Measurements from ENCODE around the gene TANC1. TPM values are rescaled to one million over a fixed set of nuclear protein-coding genes. Genes with fewer than 3 reads are reported as not detected.
A peak's percentile ranks its signal among the peaks of the same experiment; 100 is the strongest.

TANC1 gene
- total RNA-seq, 1 donor from 2014 or later = 84.1 TPM

GRCh38 chr2:159218389-159218788 is 249.9 kb downstream of the TANC1 start:
- TF ChIP-seq CTCF (IDR thresholded peaks at IDR 0.05; ENCODE audit: unreplicated experiment) = no peak
- no peaks in the 10 kb centered on the region for H3K9me3 Mint-ChIP-seq (ENCODE audit: unreplicated experiment)
- H3K36me3 Mint-ChIP-seq (ENCODE audit: low read depth, unreplicated experiment) = peaks cover 60% of the 10 kb centered on the region
- H3K4me3 Mint-ChIP-seq (ENCODE audit: unreplicated experiment) = no peak overlapping the region
- peaks cover 16% of the 10 kb centered on the region for H3K27me3 Mint-ChIP-seq (ENCODE audit: unreplicated experiment)
- peak overlapping the region; percentile 2 for H3K27ac Mint-ChIP-seq (ENCODE audit: unreplicated experiment)
- peaks cover 5% of the 10 kb centered on the region for H3K4me1 Mint-ChIP-seq (ENCODE audit: unreplicated experiment)
- no peak for DNase-seq (ENCODE audit: low spot score)

DNA sequence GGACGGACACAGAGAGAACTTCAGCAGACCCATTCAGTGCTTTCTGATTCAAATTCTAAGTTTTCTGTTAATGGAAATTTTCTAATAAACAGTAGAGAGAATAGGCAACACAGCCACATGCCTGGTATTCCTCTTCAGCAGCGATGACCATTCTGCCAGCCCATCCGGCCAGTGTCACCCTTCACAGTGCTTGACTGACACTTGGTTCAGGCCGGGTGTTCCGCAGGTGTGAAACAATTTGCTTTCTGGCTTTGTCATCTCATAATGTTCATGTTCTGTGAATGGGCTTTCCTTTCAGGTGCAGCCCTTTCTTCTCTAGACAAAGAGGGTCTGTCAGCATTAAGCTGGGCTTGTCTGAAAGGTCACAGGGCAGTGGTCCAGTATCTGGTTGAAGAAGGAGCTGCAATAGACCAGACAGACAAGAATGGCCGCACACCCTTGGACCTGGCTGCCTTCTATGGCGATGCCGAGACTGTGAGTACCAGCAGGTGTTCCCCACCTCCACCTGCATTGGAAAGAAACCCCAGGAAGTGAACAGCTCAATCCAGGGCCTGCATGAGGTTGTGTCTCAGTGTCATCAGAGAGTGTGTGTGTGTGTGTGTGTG is 251.1 kb downstream of the TANC1 start:
- peaks cover 14% of the 10 kb centered on the region for H3K27me3 Mint-ChIP-seq (ENCODE audit: unreplicated experiment)

DNA sequence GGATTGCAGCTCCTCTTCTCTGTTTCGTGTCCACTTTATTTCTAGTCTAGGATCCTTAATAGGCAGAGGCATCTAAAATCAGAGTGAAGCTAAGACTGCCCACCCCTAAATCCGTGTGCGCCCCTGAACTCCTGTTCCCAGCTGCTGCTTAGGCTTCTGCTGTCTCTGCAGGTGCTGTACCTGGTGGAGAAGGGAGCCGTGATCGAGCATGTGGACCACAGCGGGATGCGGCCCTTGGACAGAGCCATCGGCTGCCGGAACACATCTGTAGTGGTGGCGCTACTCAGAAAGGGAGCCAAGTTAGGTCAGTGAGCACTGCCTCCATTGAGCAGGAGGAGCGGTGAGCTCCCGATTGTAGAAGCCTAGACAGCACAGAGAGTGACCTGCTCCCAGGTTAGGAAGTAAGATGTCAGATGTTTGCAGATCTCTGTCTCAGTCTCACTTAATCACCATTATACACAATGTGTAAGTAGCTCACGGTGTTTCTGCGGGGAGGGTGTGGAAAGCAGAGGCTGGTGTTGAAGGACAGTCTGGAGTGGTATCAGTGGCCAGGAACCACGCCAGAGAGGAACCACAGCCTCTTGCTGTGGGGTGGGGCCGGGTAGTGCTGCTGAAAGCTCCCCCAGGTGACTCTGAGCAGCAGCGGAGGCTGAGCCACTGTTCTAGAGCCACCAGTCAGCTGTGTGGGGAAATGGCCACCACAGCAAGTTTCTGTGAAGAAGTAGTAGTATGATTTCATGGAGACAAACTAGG is 255.8 kb downstream of the TANC1 start:
- no peak for DNase-seq (ENCODE audit: low spot score)
- H3K36me3 Mint-ChIP-seq (ENCODE audit: low read depth, unreplicated experiment) = peaks cover 55% of the 10 kb centered on the region
- no peak for TF ChIP-seq CTCF (IDR thresholded peaks at IDR 0.05; ENCODE audit: unreplicated experiment)
- peak overlapping the region; percentile 42 for H3K27ac Mint-ChIP-seq (ENCODE audit: unreplicated experiment)
- H3K9me3 Mint-ChIP-seq (ENCODE audit: unreplicated experiment) = no peaks in the 10 kb centered on the region
- peaks cover 10% of the 10 kb centered on the region for H3K27me3 Mint-ChIP-seq (ENCODE audit: unreplicated experiment)
- H3K4me3 Mint-ChIP-seq (ENCODE audit: unreplicated experiment) = peak overlapping the region; percentile 3
- peaks cover 20% of the 10 kb centered on the region for H3K4me1 Mint-ChIP-seq (ENCODE audit: unreplicated experiment)

More for the DNA sequence above, 251.1 kb downstream of the TANC1 start:
- TF ChIP-seq CTCF (IDR thresholded peaks at IDR 0.05; ENCODE audit: unreplicated experiment) = no peak
- H3K36me3 Mint-ChIP-seq (ENCODE audit: low read depth, unreplicated experiment) = peaks cover 64% of the 10 kb centered on the region
- no peak for DNase-seq (ENCODE audit: low spot score)
- H3K9me3 Mint-ChIP-seq (ENCODE audit: unreplicated experiment) = no peaks in the 10 kb centered on the region
- peak overlapping the region; percentile 25 for H3K4me3 Mint-ChIP-seq (ENCODE audit: unreplicated experiment)
- H3K4me1 Mint-ChIP-seq (ENCODE audit: unreplicated experiment) = peaks cover 9% of the 10 kb centered on the region
- H3K27ac Mint-ChIP-seq (ENCODE audit: unreplicated experiment) = no peak overlapping the region

DNA sequence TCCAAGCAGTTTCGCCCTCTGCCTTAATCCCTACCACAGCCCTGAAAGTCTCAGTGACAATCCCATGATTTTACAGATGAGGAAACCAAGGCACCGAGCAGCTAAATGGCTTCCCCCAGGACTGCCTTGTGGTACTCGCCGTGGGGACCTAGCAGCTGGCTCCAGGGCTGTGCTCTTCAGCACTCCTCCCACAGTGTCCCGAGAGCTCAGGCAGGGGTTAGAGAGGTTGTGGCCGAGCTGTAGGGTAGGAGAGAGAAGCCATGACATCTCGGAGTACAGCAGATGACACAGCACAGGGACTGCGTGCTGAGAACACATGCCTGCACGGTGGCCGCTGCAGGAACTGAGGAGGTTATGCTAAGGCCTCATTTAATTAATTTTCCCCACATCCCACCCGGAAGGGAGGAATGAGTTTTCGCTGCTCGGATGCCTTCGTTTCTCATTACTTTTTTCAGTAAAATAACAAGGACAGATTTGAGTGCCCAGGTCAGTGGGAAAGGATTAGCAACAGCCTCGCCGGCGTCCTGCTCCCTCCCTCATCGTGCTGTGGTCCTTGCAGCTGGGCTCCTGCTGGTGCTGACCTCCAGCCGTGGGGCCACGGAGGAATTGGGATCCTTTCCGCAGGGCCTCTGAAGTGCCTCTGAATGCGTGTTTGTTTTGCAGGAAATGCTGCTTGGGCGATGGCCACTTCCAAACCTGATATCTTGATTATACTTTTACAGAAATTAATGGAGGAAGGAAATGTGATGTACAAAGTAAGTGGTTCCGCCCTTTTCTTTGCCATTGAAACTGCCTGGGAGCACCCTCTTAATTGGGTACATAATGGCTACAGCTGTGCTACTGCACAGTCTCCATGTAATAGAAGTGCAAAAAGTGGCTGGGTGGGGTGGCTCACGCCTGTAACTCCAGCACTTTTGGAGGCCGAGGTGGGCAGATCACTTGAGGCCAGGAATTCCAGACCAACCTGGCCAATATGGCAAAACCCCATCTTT is 256.9 kb downstream of the TANC1 start:
- Mint-ChIP-seq H3K4me3 (ENCODE audit: unreplicated experiment) (peak overlapping the region; percentile 67), H3K27me3 (ENCODE audit: unreplicated experiment) (peaks cover 10% of the 10 kb centered on the region), H3K9me3 (ENCODE audit: unreplicated experiment) (no peaks in the 10 kb centered on the region), H3K4me1 (ENCODE audit: unreplicated experiment) (peaks cover 20% of the 10 kb centered on the region), H3K27ac (ENCODE audit: unreplicated experiment) (no peak overlapping the region), H3K36me3 (ENCODE audit: low read depth, unreplicated experiment) (peaks cover 61% of the 10 kb centered on the region)
- no peak for TF ChIP-seq CTCF (IDR thresholded peaks at IDR 0.05; ENCODE audit: unreplicated experiment)
- DNase-seq (ENCODE audit: low spot score) = no peak
